ENCODE measurements around the gene SLC1A1. TPM values are rescaled to one million over a fixed set of nuclear protein-coding genes. Genes with fewer than 3 reads are reported as not detected.

Gene SLC1A1
- total and polyA plus RNA-seq, 2 of the 13 experiments (the other 11 are each of a cell fraction or from before 2014, with no cell fraction given), result not detected

- Histone ChIP-seq H3K27ac (ENCODE audit: extremely low read length, insufficient read depth, low read length) (no peak overlapping the region), H2AFZ (ENCODE audit: low read length) (no peak overlapping the region), H3K4me3 (replicated peaks in 1 of 3; ENCODE audit: insufficient read depth in 1 of 3, low read depth in 2 of 3, low read length in 3 of 3) (no peak overlapping the region), H3K4me1 (ENCODE audit: insufficient read depth, low read length) (0 out of 2 replicates have a peak, but pooled peaks cover 6% of the 10 kb centered on the region), H3K36me3 (replicated peaks in 1 of 2; ENCODE audit: control insufficient read depth in 1 of 2, insufficient read depth in 2 of 2, low read length in 2 of 2) (no peaks in the 10 kb centered on the region), H3K9me3 (ENCODE audit: low read length) (no peaks in the 10 kb centered on the region), H3K9ac (ENCODE audit: insufficient read depth, low read depth, low read length) (no peak overlapping the region), H3K27me3 (ENCODE audit: control insufficient read depth in 1 of 2, insufficient read depth in 2 of 2, low read length in 2 of 2) (no peaks in the 10 kb centered on the region), H3K79me2 (ENCODE audit: insufficient read depth, low read length) (no peaks in the 10 kb centered on the region), H4K20me1 (ENCODE audit: insufficient read depth, low read length) (no peaks in the 10 kb centered on the region), H3K4me2 (ENCODE audit: low read depth, low read length) (no peak overlapping the region)
- CTCF ChIA-PET (ENCODE audit: low intra/inter-chr PET ratio, low total read pairs), result no interaction called here
- ATAC-seq (no peak), DNase-seq (ENCODE audit: low spot score) (no peak), FAIRE-seq (no peak)
- in situ Hi-C loops (cut with HindIII; ENCODE audit: extremely low pct_ligation_motif_present, low pct_unique_long_range_greater_than_20kb), result no loop called here
- no TSS peak for BruUV-seq (replicated peaks)
- intact Hi-C loops (cut with micrococcal nuclease; ENCODE audit: unreplicated experiment), result loop anchor here (10.0 kb wide), 1 partner anchor 64 kb away; no protein-coding TSS in a partner anchor
- POLR2A ChIA-PET, result no interaction called here
- TF ChIP-seq ZNF280B (CRISPR knock-in tag; IDR thresholded peaks at IDR 0.05; ENCODE audit: borderline replicate concordance) (no peak), ZNF883 (CRISPR knock-in tag; IDR thresholded peaks at IDR 0.05; ENCODE audit: not compliant biosample characterization) (no peak), RFXAP (CRISPR knock-in tag; IDR thresholded peaks at IDR 0.05; ENCODE audit: borderline replicate concordance) (no peak), ELF4 (CRISPR knock-in tag; IDR thresholded peaks at IDR 0.05; ENCODE audit: borderline replicate concordance) (no peak), ONECUT2 (CRISPR knock-in tag; IDR thresholded peaks at IDR 0.05) (no peak), ZNF230 (CRISPR knock-in tag; IDR thresholded peaks at IDR 0.05) (no peak)
- 42% methylated on average over 4 of the region's 4 CpGs for WGBS (ENCODE audit: low lambda C conversion rate)
Observed at GRCh38 chr9:4510546-4511322, 20.5 kb downstream of the SLC1A1 start.
